H9 (cell line): ENCODE data around the gene OLIG2. TPM values are rescaled to one million over a fixed set of nuclear protein-coding genes. Genes with fewer than 3 reads are reported as not detected.
A peak's percentile ranks its signal among the peaks of the same experiment; 100 is the strongest.

Source experiments
- DNase-seq: peaks from one replicate; pipeline ENCODE4 v3.0.0-alpha.2; 2017
- H2AFZ ChIP-seq: one replicate; pipeline ENCODE4 v1.6.1; 2013; ENCODE audit warnings: mild to moderate bottlenecking, low read length, control low read depth, moderate library complexity
- H2AK5ac ChIP-seq: 2 replicates; pipeline ENCODE4 v1.6.1; 2013; ENCODE audit warnings: low read length, control low read depth, mixed read lengths; ENCODE audit not compliant: insufficient read length
- H2BK120ac ChIP-seq: one replicate; pipeline ENCODE4 v1.6.1; 2013; ENCODE audit warnings: low read depth, mild to moderate bottlenecking, low read length, control low read depth, inconsistent platforms; ENCODE audit not compliant: poor library complexity, severe bottlenecking
- H2BK12ac ChIP-seq: 2 replicates; pipeline ENCODE4 v1.6.1; 2013; ENCODE audit warnings: low read length, control low read depth, mixed read lengths, low read depth; ENCODE audit not compliant: insufficient read length
- H2BK15ac ChIP-seq: 2 replicates; pipeline ENCODE4 v1.6.1; 2013; ENCODE audit warnings: low read depth, low read length, control low read depth
- H2BK20ac ChIP-seq: one replicate; pipeline ENCODE4 v1.6.1; 2013; ENCODE audit warnings: low read depth, mild to moderate bottlenecking, low read length, control low read depth, inconsistent platforms; ENCODE audit not compliant: poor library complexity, severe bottlenecking
- H2BK5ac ChIP-seq: 2 replicates; pipeline ENCODE4 v1.6.1; 2013; ENCODE audit warnings: low read length, control low read depth, mixed read lengths; ENCODE audit not compliant: insufficient read length
- H3K14ac ChIP-seq: 2 replicates; pipeline ENCODE4 v1.6.1; 2013; ENCODE audit warnings: low read length, control low read depth; ENCODE audit not compliant: insufficient read depth
- H3K18ac ChIP-seq: 2 replicates; pipeline ENCODE4 v1.6.1; 2013; ENCODE audit warnings: low read depth, mild to moderate bottlenecking, mixed read lengths, low read length, control low read depth; ENCODE audit not compliant: insufficient read length
- H3K23ac ChIP-seq: 2 replicates; pipeline ENCODE4 v1.6.1; 2013; ENCODE audit warnings: low read length, control low read depth, mixed read lengths, low read depth; ENCODE audit not compliant: insufficient read length
- H3K23me2 ChIP-seq: 2 replicates; pipeline ENCODE4 v1.6.1; 2013; ENCODE audit warnings: low read depth, mild to moderate bottlenecking, mixed read lengths, low read length, control low read depth; ENCODE audit not compliant: insufficient read length, poor library complexity, severe bottlenecking
- H3K27ac ChIP-seq: 2 replicates; pipeline ENCODE4 v1.5.1; 2013; ENCODE audit warnings: low read length, control low read depth, mixed read lengths, low read depth; ENCODE audit not compliant: insufficient read length
- H3K27me3 ChIP-seq: 2 replicates; pipeline ENCODE4 v1.6.1; 2013; ENCODE audit warnings: low read length, control low read depth, inconsistent platforms; ENCODE audit not compliant: insufficient read depth
- H3K4ac ChIP-seq: 2 replicates; pipeline ENCODE4 v1.6.1; 2013; ENCODE audit warnings: low read depth, mild to moderate bottlenecking, control low read depth, inconsistent platforms, low read length, moderate library complexity
- H3K4me1 ChIP-seq: 2 replicates; pipeline ENCODE4 v1.6.1; 2013; ENCODE audit warnings: low read length, control low read depth, inconsistent platforms; ENCODE audit not compliant: insufficient read depth
- H3K4me2 ChIP-seq: 2 replicates; pipeline ENCODE4 v1.6.1; 2013; ENCODE audit warnings: low read length, control low read depth, mixed read lengths; ENCODE audit not compliant: insufficient read length, insufficient read depth
- H3K56ac ChIP-seq: 2 replicates; pipeline ENCODE4 v1.6.1; 2013; ENCODE audit warnings: low read depth, mild to moderate bottlenecking, mixed read lengths, low read length, control low read depth; ENCODE audit not compliant: insufficient read length
- H3K79me1 ChIP-seq: 2 replicates; pipeline ENCODE4 v1.6.1; 2013; ENCODE audit warnings: low read depth, mild to moderate bottlenecking, moderate library complexity, low read length, control low read depth, inconsistent platforms; ENCODE audit not compliant: insufficient read depth, poor library complexity, severe bottlenecking
- H3K79me2 ChIP-seq: 2 replicates; pipeline ENCODE4 v1.6.1; 2013; ENCODE audit warnings: low read length, control low read depth, inconsistent platforms; ENCODE audit not compliant: insufficient read depth
- H3K9ac ChIP-seq: 2 replicates; pipeline ENCODE4 v1.6.1; 2013; ENCODE audit warnings: low read length, control low read depth, mixed read lengths; ENCODE audit not compliant: insufficient read length; ENCODE audit errors: extremely low read depth
- H3K9me3 ChIP-seq: one replicate; pipeline ENCODE4 v1.6.1; 2013; ENCODE audit warnings: low read depth, low read length, inconsistent platforms; ENCODE audit not compliant: control insufficient read depth
- H3T11ph ChIP-seq: one replicate; pipeline ENCODE4 v1.6.1; 2013; ENCODE audit warnings: mild to moderate bottlenecking, low read length, control low read depth, inconsistent platforms
- H4K20me1 ChIP-seq: one replicate; pipeline ENCODE4 v1.6.1; 2013; ENCODE audit not compliant: control insufficient read depth, insufficient read length, insufficient read depth
- H4K5ac ChIP-seq: 2 replicates; pipeline ENCODE4 v1.6.1; 2013; ENCODE audit warnings: low read depth, mild to moderate bottlenecking, mixed read lengths, low read length, control low read depth; ENCODE audit not compliant: insufficient read length
- H4K8ac ChIP-seq: replicated peaks from 2 replicates; pipeline ENCODE4 v1.6.1; 2013; ENCODE audit warnings: low read length, control low read depth, mixed read lengths, low read depth; ENCODE audit not compliant: insufficient read length
- H4K91ac ChIP-seq: 2 replicates; pipeline ENCODE4 v1.6.1; 2013; ENCODE audit warnings: low read depth, mild to moderate bottlenecking, moderate library complexity, mixed read lengths, low read length, control low read depth; ENCODE audit not compliant: insufficient read length
- H3K27ac Mint-ChIP-seq, 3 experiments: 2 replicates in 2 of 3; 3 replicates in 1 of 3; pipeline ENCODE4 v1.8.0; 2020 to 2021; ENCODE audit warnings: mixed read lengths in 3 of 3, mild to moderate bottlenecking in 1 of 3, moderate library complexity in 1 of 3
- H3K27me3 Mint-ChIP-seq: 2 replicates; pipeline ENCODE4 v1.8.0; 2021; ENCODE audit warnings: low read depth, mild to moderate bottlenecking, moderate library complexity, mixed read lengths
- H3K36me3 Mint-ChIP-seq, 3 experiments: 2 replicates in 2 of 3; 3 replicates in 1 of 3; pipeline ENCODE4 v1.8.0; 2020 to 2021; ENCODE audit warnings: low read depth in 3 of 3, mixed read lengths in 3 of 3; ENCODE audit not compliant: insufficient read depth in 1 of 3
- H3K4me1 Mint-ChIP-seq, 2 experiments: 2 replicates each; pipeline ENCODE4 v1.8.0; 2020; ENCODE audit warnings: mixed read lengths in 2 of 2
- H3K4me3 Mint-ChIP-seq, 2 experiments: 2 replicates in 1 of 2; 3 replicates in 1 of 2; pipeline ENCODE4 v1.8.0; 2020 to 2021; ENCODE audit warnings: mild to moderate bottlenecking in 2 of 2, mixed read lengths in 2 of 2, moderate library complexity in 1 of 2
- H3K9me3 Mint-ChIP-seq, 2 experiments: 2 replicates in 1 of 2; 3 replicates in 1 of 2; pipeline ENCODE4 v1.8.0; 2020; ENCODE audit warnings: mild to moderate bottlenecking in 2 of 2, mixed read lengths in 2 of 2, moderate library complexity in 1 of 2
- CTCF ChIP-seq: fragments of 200-600 bp; sonication (generic); conservative IDR thresholded peaks from 3 replicates; pipeline ENCODE4 v1.8.0; 2021; ENCODE audit warnings: antibody characterized with exemption, mild to moderate bottlenecking
- WGBS: extraction: QIAGEN DNeasy Blood & Tissue Kit; methylation state at CpG from one replicate; pipeline ENCODE4 v1.1.7; 2013; ENCODE audit warnings: missing lambda C conversion rate, low lambda C conversion rate, mixed read lengths; ENCODE audit not compliant: insufficient read length; ENCODE audit errors: extremely low coverage; 5-methylcytosine and 5-hydroxymethylcytosine counted together
- total RNA-seq: library from RNA; stranded (reverse); gene quantifications from 2 replicates; pipeline ENCODE4 v1.2.1, GENCODE V29; 2021

OLIG2 gene
- total RNA-seq, 1 experiment from 2014 or later, result 1.4 TPM

DNA sequence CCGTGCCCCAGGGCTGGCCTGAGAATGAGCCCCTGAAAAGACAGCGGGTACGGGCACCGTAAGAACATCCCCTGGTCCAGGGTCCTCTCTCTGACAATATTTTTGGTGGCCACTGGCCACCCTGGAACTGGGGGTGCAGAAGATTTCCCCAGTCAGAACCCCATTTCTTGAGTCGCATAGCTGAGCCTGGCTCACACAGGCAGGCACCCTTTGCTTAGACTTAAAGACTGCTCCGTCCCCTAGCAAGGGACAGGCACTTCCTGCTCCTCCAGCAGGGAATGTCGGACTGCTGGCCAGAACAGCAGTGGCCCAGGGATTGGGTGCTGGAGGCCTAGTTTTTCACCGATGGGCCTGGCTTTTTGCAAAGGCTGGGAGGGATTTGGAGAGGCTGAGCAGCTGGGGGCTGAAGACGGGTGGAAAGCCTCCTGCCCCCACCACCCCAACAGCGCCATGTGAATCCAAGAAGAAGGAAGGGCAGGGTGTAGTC is 4.3 kb downstream of the OLIG2 start:
- H3K14ac ChIP-seq, result no peak overlapping the region
- H3K79me2 ChIP-seq, result no peaks in the 10 kb centered on the region
- H4K20me1 ChIP-seq, result no peaks in the 10 kb centered on the region
- no peak overlapping the region for H4K8ac ChIP-seq
- H2AK5ac ChIP-seq, result no peak overlapping the region
- H4K5ac ChIP-seq, result no peak overlapping the region
- peaks cover 9% of the 10 kb centered on the region for H3K23me2 ChIP-seq
- WGBS, result no CpG with 5 or more reads among the region's 10 CpGs
- TF ChIP-seq CTCF, result no peak
- no peak overlapping the region for H2BK5ac ChIP-seq
- H3K18ac ChIP-seq, result no peak overlapping the region
- H3K9me3 Mint-ChIP-seq, result no peaks in the 10 kb centered on the region; a peak in 1 of 5 replicates
- H2BK20ac ChIP-seq, result no peak overlapping the region
- no peak overlapping the region for H2BK12ac ChIP-seq
- H3K56ac ChIP-seq, result no peak overlapping the region
- no peak overlapping the region for H2AFZ ChIP-seq
- H3K27me3 Mint-ChIP-seq, result peaks cover 97% of the 10 kb centered on the region
- no peak overlapping the region for H3K27ac ChIP-seq
- H3K9me3 ChIP-seq, result no peaks in the 10 kb centered on the region
- no peak overlapping the region for H3K4ac ChIP-seq
- H3K36me3 Mint-ChIP-seq, result peaks cover 0 to 2% (median 0%) of the 10 kb centered on the region in 3 experiments; a peak in 1 of 7 replicates
- no peak overlapping the region for H4K91ac ChIP-seq
- no peak overlapping the region for H2BK120ac ChIP-seq
- peaks cover 24 to 54% of the 10 kb centered on the region in 2 experiments for H3K4me1 Mint-ChIP-seq
- H2BK15ac ChIP-seq, result no peak overlapping the region
- no peak overlapping the region for H3K27ac Mint-ChIP-seq
- H3K9ac ChIP-seq, result no peak overlapping the region
- H3K4me1 ChIP-seq, result peaks cover 2% of the 10 kb centered on the region; the same call in 1 of the 2 replicates
- H3K4me2 ChIP-seq, result peak overlapping the region; percentile 13
- H3K4me3 Mint-ChIP-seq, result peak overlapping the region in 1 of 2 experiments; percentile 59; a peak in 2 of 5 replicates
- H3K23ac ChIP-seq, result no peak overlapping the region
- no peaks in the 10 kb centered on the region for H3K79me1 ChIP-seq
- peaks cover 91% of the 10 kb centered on the region for H3K27me3 ChIP-seq
- H3T11ph ChIP-seq, result no peak overlapping the region
- peak; percentile 52 for DNase-seq
